Measurements from ENCODE around the gene CCDC106.

Gene CCDC106

DNA sequence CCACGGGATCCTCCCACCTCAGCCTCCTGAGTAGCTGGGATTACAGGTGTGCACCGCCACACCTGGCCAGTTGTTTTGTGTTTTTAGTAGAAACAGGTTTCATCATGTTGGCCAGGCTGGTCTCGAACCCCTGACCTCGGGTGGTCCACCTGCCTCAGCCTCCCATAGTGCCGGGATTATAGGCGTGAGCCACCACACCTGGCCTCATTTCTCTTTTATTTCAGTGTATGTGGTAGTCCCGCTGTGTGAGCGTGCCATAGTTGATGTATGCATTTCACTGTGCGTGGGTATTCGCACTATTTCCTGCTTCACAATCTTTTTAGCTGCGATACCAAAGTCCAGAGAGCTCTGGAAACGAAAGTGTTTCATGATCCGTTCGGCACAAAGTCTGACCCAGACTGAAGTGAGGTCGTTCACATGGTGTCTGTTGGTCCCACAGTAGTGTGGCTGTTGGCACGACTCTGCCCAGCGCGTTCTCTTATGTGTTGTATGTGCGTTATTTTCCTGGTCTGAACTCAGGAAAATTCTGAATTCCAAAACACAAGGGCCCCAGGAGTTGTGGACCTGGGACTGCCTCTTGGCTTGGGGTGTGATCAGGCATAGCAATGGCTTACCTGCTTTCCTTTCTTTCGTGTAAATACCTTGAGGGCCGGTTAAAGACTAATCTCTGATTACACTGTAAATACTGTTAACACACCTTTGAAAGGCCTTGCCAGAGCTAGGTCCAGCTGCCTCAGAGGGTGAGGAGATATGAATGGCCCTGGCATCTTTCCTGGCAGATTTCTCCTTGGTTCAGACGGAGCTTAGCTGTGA is 35.6 kb downstream of the CCDC106 start:
- no peak for DNase-seq (ENCODE audit: low read depth)

GRCh38 chr19:55684946-55685681 is 37.1 kb downstream of the CCDC106 start:
- no peak for DNase-seq (ENCODE audit: low read depth)

DNA sequence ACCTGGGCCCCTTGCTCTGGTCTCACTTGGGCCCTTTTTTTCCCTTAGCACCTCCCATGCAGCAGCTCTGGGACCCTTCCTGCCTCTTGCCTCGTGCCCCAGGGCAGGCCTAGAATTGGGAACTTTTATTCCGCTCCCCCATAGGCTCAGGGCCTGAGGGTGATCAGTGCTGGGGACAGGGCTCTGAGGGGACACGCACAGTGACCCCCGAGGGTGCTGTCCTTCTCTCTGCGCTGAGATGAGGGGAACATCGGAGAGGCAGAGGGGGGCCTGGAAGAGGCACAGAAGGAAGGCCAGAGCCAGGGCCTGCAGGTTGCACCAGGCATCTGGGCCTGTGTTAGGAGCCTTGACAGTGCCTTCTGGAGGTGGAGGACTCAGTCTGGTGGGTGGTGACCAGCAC is 37.8 kb downstream of the CCDC106 start:
- DNase-seq (ENCODE audit: low read depth), result no peak

- no peak for DNase-seq (ENCODE audit: low read depth)
Measured at GRCh38 chr19:55686311-55687050, 38.5 kb downstream of the CCDC106 start.

- no peak for DNase-seq (ENCODE audit: low read depth)
Measured at GRCh38 chr19:55687281-55688201, 39.5 kb downstream of the CCDC106 start.

GRCh38 chr19:55688422-55689218 is 40.6 kb downstream of the CCDC106 start:
- no peak for DNase-seq (ENCODE audit: low read depth)

GRCh38 chr19:55689411-55690108 is 41.5 kb downstream of the CCDC106 start:
- DNase-seq (ENCODE audit: low read depth), result no peak

DNA sequence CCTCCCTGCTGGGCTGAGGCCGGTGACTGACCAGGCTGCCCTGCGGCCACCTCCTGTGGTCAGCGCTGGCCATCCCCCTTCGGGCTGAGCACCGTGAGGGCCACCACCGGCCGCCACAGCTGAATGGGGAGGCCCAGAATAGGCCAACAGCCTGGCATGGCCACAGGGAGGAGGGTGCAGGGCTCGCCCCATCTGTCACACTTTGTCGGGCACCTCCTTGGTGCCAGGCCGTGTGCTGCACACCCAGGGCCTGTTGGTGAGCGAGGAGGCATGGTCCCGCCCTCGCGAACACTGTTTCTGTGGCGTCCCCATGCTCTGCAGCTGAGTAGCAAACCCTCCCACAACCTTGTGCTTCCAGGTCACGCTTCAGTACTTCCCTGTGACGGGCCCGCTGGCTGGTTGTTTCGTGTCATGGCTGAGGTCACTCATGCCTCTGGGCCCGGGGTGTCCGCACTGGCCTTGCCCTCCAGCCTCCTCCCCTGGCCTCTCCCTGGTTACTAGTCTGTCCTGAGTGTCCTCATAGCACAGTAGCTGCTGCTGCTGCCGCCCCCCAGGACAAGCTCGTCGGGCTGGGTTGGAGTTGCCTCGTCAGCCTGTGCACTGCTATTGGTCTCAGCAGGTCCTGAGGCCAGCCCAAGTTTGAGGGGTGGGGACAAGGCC is 42.2 kb downstream of the CCDC106 start:
- no peak for DNase-seq (ENCODE audit: low read depth)

GRCh38 chr19:55690769-55691545 is 42.9 kb downstream of the CCDC106 start:
- no peak for DNase-seq (ENCODE audit: low read depth)

GRCh38 chr19:55691561-55692481 is 43.8 kb downstream of the CCDC106 start:
- no peak for DNase-seq (ENCODE audit: low read depth)

DNA sequence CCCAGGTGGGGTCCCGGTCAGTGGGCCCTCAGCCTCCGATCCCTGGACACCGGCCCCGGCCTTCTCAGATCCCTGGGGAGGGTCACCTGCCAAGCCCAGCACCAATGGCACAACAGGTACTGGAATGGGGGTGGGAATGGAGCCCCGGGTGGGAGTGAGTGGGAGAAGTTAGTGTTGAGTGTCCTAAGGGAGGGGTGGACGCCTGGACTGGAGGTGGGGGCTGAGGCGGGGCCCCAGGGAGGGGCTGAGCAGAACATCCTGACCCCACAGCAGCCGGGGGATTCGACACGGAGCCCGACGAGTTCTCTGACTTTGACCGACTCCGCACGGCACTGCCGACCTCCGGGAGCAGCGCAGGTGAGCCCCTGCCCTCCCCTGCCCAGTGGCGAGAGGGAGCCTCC is 44.7 kb downstream of the CCDC106 start:
- no peak for DNase-seq (ENCODE audit: low read depth)

DNA sequence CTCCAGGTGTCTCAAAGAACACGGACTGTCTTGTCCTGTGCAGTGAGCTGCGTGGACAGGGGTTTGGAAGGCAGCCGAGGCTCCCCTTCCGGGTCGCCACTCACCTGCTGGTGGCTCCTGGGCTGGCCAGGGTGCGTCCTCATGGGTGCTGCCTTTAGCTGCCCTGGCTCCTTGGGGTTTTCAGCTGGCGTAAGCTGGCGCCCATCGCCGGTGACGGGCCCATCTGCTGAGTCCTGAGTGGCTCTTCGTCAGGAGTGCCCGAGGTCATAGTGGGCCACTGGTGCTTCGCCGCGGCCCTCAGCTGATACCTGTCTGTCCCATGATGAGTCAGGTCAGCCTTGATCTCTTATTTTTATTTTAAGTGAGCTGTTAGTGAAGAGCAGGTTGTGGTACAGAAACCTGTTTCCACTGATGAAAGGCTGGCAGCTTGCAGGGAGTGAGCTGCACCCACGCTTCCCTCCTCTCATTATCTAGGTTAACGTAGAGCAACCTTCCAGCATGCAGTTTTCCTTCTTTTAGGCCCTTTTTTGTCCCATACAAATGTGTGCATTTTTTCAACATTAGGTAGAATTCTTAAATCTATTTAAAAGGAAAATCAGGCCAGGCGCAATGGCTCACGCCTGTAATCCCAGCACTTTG is 45.4 kb downstream of the CCDC106 start:
- no peak for DNase-seq (ENCODE audit: low read depth)

DNA sequence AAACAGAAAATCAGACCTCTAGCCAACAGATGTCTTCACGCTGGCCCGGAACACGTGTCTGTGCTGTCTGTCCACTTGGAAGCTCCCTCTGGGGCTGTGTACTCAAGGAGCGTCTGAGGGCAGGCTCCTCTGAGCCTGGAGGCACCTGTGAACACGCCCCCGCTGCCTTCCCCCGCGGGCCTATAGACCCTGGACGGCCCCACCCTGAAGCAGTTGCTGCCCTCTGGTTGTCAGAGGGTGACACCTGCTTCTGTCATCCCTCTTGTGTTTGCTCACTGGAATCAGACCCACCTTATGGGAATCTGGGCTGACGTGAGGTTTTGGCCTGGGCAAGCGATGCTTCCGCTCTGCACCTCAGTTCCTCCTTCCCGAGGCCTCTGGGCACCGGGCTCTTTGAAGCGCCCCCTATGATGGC is 46.2 kb downstream of the CCDC106 start:
- no peak for DNase-seq (ENCODE audit: low read depth)

DNA sequence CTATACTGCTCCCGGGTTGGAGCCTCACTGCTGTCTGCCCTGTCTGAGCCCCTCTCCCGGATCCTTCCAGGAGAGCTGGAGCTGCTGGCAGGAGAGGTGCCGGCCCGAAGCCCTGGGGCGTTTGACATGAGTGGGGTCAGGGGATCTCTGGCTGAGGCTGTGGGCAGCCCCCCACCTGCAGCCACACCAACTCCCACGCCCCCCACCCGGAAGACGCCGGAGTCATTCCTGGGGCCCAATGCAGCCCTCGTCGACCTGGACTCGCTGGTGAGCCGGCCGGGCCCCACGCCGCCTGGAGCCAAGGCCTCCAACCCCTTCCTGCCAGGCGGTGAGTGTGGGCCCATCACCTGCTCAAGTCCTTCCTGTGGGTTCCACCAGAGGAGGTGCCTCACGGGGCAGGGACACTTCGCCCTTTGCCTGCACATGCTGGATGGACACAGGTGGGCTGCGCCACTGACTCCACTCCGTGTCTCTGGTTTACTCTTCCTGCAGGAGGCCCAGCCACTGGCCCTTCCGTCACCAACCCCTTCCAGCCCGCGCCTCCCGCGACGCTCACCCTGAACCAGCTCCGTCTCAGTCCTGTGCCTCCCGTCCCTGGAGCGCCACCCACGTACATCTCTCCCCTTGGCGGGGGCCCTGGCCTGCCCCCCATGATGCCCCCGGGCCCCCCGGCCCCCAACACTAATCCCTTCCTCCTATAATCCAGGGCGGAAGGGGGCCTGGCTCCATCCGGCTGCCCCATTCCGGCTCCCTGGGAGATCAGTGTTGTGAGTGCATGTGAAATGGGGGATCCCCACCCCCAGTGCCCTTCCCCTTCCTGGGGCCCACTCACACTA is 46.9 kb downstream of the CCDC106 start:
- DNase-seq (ENCODE audit: low read depth), result no peak

GRCh38 chr19:55695511-55696290 is 47.7 kb downstream of the CCDC106 start:
- no peak for DNase-seq (ENCODE audit: low read depth)

Data from stimulated activated CD8-positive, alpha-beta memory T cell treated with anti-CD3 and anti-CD28 coated beads, Interleukin-15, amount 100 ng/mL, for 1 hour (primary cell).